HCT116 (cell line): Measurements from ENCODE around the gene MAML2.

Experiments
- CTCF ChIP-seq, 3 experiments: fragments of 200-600 bp in 1 of 3; sonication (generic) in 1 of 3; IDR thresholded peaks in 2 of 3; conservative IDR thresholded peaks in 1 of 3; 2 replicates each; pipeline ENCODE4 v1.5.1; 2012 to 2017; ENCODE audit warnings: low read depth in 2 of 3, low read length in 2 of 3, antibody characterized with exemption in 1 of 3, borderline replicate concordance in 1 of 3, control low read depth in 1 of 3, mild to moderate bottlenecking in 1 of 3, mixed read lengths in 1 of 3, mixed run types in 1 of 3, moderate library complexity in 1 of 3; ENCODE audit not compliant: insufficient read depth in 1 of 3
- JUND ChIP-seq: IDR thresholded peaks from 2 replicates; pipeline ENCODE4 v1.6.1; 2012
- POLR2A ChIP-seq: IDR thresholded peaks from 2 replicates; pipeline ENCODE4 v1.7.0; 2011; ENCODE audit warnings: borderline replicate concordance; ENCODE audit not compliant: insufficient read depth, insufficient read length; ENCODE audit errors: extremely low read depth
- POLR2AphosphoS5 ChIP-seq: IDR thresholded peaks from 2 replicates; pipeline ENCODE4 v1.6.1; 2011; ENCODE audit warnings: mild to moderate bottlenecking, low read depth, low read length, moderate library complexity
- RAD21 ChIP-seq: IDR thresholded peaks from 2 replicates; pipeline ENCODE4 v1.6.1; 2012; ENCODE audit warnings: low read depth, mild to moderate bottlenecking
- TCF7L2 ChIP-seq: IDR thresholded peaks from 2 replicates; pipeline ENCODE4 v1.7.0; 2011; ENCODE audit warnings: borderline replicate concordance, inconsistent platforms; ENCODE audit not compliant: insufficient read depth, insufficient read length; ENCODE audit errors: extremely low read depth
- YY1 ChIP-seq: IDR thresholded peaks from 2 replicates; pipeline ENCODE4 v1.6.1; 2011; ENCODE audit warnings: low read length, low read depth, moderate library complexity, mild to moderate bottlenecking; ENCODE audit not compliant: insufficient replicate concordance; ENCODE audit errors: extremely low read depth

- TF ChIP-seq POLR2AphosphoS5: no peak
- TF ChIP-seq CTCF (IDR thresholded peaks at IDR 0.05 in 2 of 3, conservative IDR thresholded peaks at IDR 0.05 in 1 of 3; ENCODE audit: borderline replicate concordance in 1 of 3, insufficient read depth in 1 of 3, low read depth in 2 of 3, low read length in 2 of 3): no peak
- TF ChIP-seq POLR2A: no peak
- TF ChIP-seq YY1: no peak
- TF ChIP-seq TCF7L2: no peak
- TF ChIP-seq JUND: no peak
- no peak for TF ChIP-seq RAD21
Observed at GRCh38 chr11:96232132-96232531, 110.9 kb downstream of the MAML2 start.
